Measurements from ENCODE around the gene FSIP1.

- TF ChIP-seq CTCF (IDR thresholded peaks at IDR 0.05) (no peak), EZH2 (IDR thresholded peaks at IDR 0.05) (no peak), EZH2phosphoT487 (IDR thresholded peaks at IDR 0.05) (no peak)
Observed at GRCh38 chr15:39591896-39592315, 190.7 kb downstream of the FSIP1 start.

Data from neural progenitor cell (in vitro differentiated cells).